Measurements from ENCODE around the gene CHD5.

DNA sequence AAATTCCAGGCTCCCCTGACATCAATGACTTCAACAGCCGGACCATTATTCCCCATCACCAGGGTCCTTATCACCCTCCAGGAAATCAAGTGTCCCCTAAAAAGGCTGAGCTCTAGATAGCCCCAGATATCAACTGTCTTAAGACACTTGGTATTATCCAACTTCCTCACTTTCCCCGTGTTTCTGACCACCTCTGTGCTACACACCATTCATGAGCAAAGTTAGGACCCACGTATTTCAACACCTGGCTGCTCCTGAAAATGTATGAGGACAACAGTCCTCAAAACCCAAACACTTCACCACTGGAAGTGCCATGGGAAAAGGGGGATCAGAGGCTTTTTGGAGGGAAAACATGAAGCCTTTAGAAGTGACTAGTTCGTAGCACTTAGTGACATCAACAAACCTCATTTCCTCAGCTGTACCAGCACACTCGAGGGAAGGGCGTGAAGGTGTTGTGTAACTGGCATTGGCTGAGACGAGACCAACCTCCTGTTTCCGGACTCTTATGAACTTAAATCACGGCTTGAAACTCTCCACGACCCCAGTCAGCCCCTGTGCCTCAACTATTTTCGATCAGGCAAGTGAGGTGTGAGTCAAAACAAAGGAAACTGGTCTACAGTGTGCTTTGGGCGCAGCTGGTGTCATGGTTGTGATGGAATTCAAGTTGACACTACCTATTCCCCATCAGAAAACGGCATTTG is 4.1 kb upstream of the CHD5 start:
- TF ChIP-seq GATA2 (IDR thresholded peaks at IDR 0.05; ENCODE audit: low read depth, low read length) (no peak), GATA3 (IDR thresholded peaks at IDR 0.05; ENCODE audit: low read depth, low read length) (no peak)

All from SH-SY5Y (cell line).